Loucy (cell line): Measurements from ENCODE around the gene SOAT2.

Source experiments
- H2AFZ ChIP-seq: fragments of 200-600 bp; sonication (generic); 2 replicates; pipeline ENCODE4 v1.6.0; 2016; ENCODE audit warnings: antibody characterized with exemption, mild to moderate bottlenecking, low read length, moderate library complexity
- H3F3A ChIP-seq: fragments of 200-600 bp; 2 replicates; pipeline ENCODE4 v1.6.0; 2016; ENCODE audit warnings: antibody characterized with exemption, low read depth, mild to moderate bottlenecking
- H3K27me3 ChIP-seq: fragments of 200-600 bp; sonication (generic); 2 replicates; pipeline ENCODE4 v1.6.1; 2014; ENCODE audit warnings: low read length, mild to moderate bottlenecking; ENCODE audit not compliant: insufficient read depth, poor library complexity, severe bottlenecking
- H3K36me3 ChIP-seq: fragments of 200-600 bp; sonication (generic); 2 replicates; pipeline ENCODE4 v1.6.1; 2016; ENCODE audit warnings: low read length; ENCODE audit not compliant: insufficient read depth
- H3K4me1 ChIP-seq: fragments of 200-600 bp; sonication (generic); 2 replicates; pipeline ENCODE4 v1.5.1; 2014; ENCODE audit warnings: low read length, mild to moderate bottlenecking; ENCODE audit not compliant: insufficient read depth, poor library complexity, severe bottlenecking
- H3K4me2 ChIP-seq: fragments of 200-600 bp; sonication (generic); 2 replicates; pipeline ENCODE4 v1.6.0; 2014; ENCODE audit warnings: antibody characterized with exemption, low read length, low read depth, mild to moderate bottlenecking; ENCODE audit not compliant: poor library complexity, severe bottlenecking
- H3K4me3 ChIP-seq: fragments of 200-600 bp; sonication (generic); 2 replicates; pipeline ENCODE4 v1.5.1; 2014; ENCODE audit warnings: low read length, mild to moderate bottlenecking, mixed read lengths; ENCODE audit not compliant: poor library complexity, severe bottlenecking
- H3K79me2 ChIP-seq: fragments of 200-600 bp; sonication (generic); 2 replicates; pipeline ENCODE4 v1.6.1; 2014; ENCODE audit warnings: low read length; ENCODE audit not compliant: insufficient read depth
- H3K9ac ChIP-seq: fragments of 200-600 bp; sonication (generic); 2 replicates; pipeline ENCODE4 v1.6.0; 2014; ENCODE audit warnings: mild to moderate bottlenecking, low read depth, low read length, moderate library complexity; ENCODE audit not compliant: poor library complexity, severe bottlenecking
- H3K9me2 ChIP-seq: fragments of 200-600 bp; sonication (generic); replicated peaks from 2 replicates; pipeline ENCODE4 v1.6.1; 2016; ENCODE audit warnings: low read depth, low read length, mixed read lengths
- H3K9me3 ChIP-seq: fragments of 200-600 bp; sonication (generic); 2 replicates; pipeline ENCODE4 v1.6.1; 2014; ENCODE audit warnings: mild to moderate bottlenecking, antibody characterized with exemption, low read length, low read depth; ENCODE audit not compliant: insufficient read depth
- H4K20me1 ChIP-seq: fragments of 200-600 bp; sonication (generic); 2 replicates; pipeline ENCODE4 v1.6.0; 2014; ENCODE audit warnings: antibody characterized with exemption, low read length, mild to moderate bottlenecking; ENCODE audit not compliant: insufficient read depth, poor library complexity, severe bottlenecking
- EZH2phosphoT487 ChIP-seq: fragments of 200-600 bp; IDR thresholded peaks from 2 replicates; pipeline ENCODE4 v1.6.1; 2018; ENCODE audit warnings: antibody characterized with exemption, mild to moderate bottlenecking, moderate library complexity, borderline replicate concordance
- TF ChIP-seq, protein P1 (sequence below): fragments of 200-600 bp; sonication (generic); conservative IDR thresholded peaks from 2 replicates; pipeline ENCODE4 v1.5.1; 2014; ENCODE audit warnings: mild to moderate bottlenecking, antibody characterized with exemption, low read length

Gene SOAT2

DNA sequence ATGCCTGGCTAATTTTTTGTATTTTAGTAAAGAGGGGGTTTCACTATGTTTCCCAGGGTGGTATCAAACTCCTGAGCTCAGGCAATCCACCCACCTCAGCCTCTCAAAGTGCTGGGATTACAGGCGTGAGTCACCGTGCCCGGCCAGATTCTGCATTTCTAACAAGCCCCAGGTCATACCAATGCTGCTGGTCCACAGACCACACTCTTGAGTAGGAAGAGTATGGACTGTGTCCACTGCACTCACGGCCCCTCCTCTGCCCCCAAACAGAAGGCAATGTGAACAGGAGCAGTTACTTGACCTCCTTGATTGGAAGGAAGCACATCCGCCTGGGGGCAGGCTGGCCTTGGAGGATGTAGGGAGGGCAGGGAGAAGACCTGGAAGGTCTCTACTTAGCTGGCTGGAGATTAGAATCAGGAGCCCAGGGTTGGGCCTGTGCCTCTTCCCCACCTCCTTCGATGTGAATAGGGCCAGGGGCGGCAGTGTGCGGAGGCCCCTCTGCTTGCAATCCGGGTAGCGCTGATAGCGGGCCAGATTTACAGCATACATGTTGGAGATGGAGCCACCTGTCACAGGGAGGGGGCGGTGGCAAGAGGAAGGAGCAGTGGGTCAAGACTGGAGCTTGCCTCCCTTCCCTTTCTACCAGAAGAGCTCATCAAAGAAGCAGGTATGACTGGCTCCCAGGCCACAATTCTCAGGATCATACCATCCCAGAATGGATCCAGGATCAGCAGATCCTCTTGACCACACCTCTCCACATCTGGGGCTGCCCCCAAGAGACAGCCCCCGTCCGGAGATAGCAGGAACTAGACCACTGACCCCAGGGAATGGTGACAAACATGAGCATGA, 67.8 kb downstream of the SOAT2 start:
- TF ChIP-seq, protein P1, sequence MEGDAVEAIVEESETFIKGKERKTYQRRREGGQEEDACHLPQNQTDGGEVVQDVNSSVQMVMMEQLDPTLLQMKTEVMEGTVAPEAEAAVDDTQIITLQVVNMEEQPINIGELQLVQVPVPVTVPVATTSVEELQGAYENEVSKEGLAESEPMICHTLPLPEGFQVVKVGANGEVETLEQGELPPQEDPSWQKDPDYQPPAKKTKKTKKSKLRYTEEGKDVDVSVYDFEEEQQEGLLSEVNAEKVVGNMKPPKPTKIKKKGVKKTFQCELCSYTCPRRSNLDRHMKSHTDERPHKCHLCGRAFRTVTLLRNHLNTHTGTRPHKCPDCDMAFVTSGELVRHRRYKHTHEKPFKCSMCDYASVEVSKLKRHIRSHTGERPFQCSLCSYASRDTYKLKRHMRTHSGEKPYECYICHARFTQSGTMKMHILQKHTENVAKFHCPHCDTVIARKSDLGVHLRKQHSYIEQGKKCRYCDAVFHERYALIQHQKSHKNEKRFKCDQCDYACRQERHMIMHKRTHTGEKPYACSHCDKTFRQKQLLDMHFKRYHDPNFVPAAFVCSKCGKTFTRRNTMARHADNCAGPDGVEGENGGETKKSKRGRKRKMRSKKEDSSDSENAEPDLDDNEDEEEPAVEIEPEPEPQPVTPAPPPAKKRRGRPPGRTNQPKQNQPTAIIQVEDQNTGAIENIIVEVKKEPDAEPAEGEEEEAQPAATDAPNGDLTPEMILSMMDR, result no peak
- no peak for TF ChIP-seq EZH2phosphoT487
- no peaks in the 10 kb centered on the region for H3K4me1 ChIP-seq
- H3K79me2 ChIP-seq, result no peaks in the 10 kb centered on the region
- no peak overlapping the region for H3K4me3 ChIP-seq
- H3K9ac ChIP-seq, result no peak overlapping the region
- no peaks in the 10 kb centered on the region for H3K36me3 ChIP-seq
- no peaks in the 10 kb centered on the region for H3K9me3 ChIP-seq
- no peaks in the 10 kb centered on the region for H3K27me3 ChIP-seq
- H3K4me2 ChIP-seq, result no peak overlapping the region
- H3F3A ChIP-seq, result no peaks in the 10 kb centered on the region
- no peak overlapping the region for H2AFZ ChIP-seq
- no peaks in the 10 kb centered on the region for H4K20me1 ChIP-seq
- no peaks in the 10 kb centered on the region for H3K9me2 ChIP-seq

DNA sequence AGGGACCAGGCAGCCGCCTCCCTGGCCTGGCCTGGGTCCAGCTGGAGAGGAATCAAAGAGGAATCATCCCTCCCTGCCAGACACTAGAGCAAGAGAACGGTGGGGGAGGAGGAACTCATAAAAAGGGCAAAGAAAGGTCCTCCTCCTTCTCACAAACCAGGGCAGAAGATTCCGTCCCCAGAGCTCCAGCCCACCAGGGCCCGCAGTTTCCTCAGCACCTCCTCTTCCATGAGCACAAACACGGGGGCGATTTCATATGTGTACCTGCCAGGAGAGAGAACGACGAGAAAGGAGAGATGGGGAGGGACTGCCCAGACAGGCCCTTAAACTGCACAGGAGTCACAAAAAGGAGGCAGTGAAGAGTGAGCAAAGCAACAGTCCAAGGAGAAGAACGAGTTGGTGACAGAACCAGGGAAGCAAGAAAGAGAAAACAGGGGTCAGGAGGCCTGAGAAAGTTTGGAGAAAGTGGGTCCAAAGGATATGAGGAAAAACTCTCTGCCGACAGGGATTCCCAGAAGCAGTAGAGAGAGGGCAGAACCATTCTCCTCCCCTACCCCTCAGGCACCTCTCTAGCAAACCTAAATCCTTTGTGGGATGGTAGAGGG, 68.5 kb downstream of the SOAT2 start:
- H3K9me3 ChIP-seq, result no peaks in the 10 kb centered on the region
- no peaks in the 10 kb centered on the region for H3F3A ChIP-seq
- no peaks in the 10 kb centered on the region for H3K79me2 ChIP-seq
- H4K20me1 ChIP-seq, result no peaks in the 10 kb centered on the region
- H3K27me3 ChIP-seq, result no peaks in the 10 kb centered on the region
- H2AFZ ChIP-seq, result no peak overlapping the region
- H3K4me1 ChIP-seq, result no peaks in the 10 kb centered on the region
- no peak overlapping the region for H3K9ac ChIP-seq
- H3K4me3 ChIP-seq, result no peak overlapping the region
- H3K4me2 ChIP-seq, result no peak overlapping the region
- no peaks in the 10 kb centered on the region for H3K9me2 ChIP-seq
- no peaks in the 10 kb centered on the region for H3K36me3 ChIP-seq
- TF ChIP-seq EZH2phosphoT487, result no peak
- TF ChIP-seq, protein P1, result no peak

GRCh38 chr12:53172352-53172751, 69.1 kb downstream of the SOAT2 start:
- Histone ChIP-seq H3K4me2 (no peak overlapping the region), H2AFZ (no peak overlapping the region), H3K4me3 (no peak overlapping the region), H3K9me2 (no peaks in the 10 kb centered on the region), H3K9me3 (no peaks in the 10 kb centered on the region), H3K9ac (no peak overlapping the region), H3K36me3 (no peaks in the 10 kb centered on the region), H3K79me2 (no peaks in the 10 kb centered on the region), H3F3A (no peaks in the 10 kb centered on the region), H4K20me1 (no peaks in the 10 kb centered on the region), H3K27me3 (no peaks in the 10 kb centered on the region), H3K4me1 (no peaks in the 10 kb centered on the region)
- no peak for TF ChIP-seq EZH2phosphoT487
